ENCODE data around the gene SEPTIN12.

GRCh38 chr16:4767872-4768548 is 20.1 kb downstream of the SEPTIN12 start:
- TF ChIP-seq CTCF (IDR thresholded peaks at IDR 0.05; ENCODE audit: low read length), result no peak
- TF ChIP-seq EZH2 (optimal IDR thresholded peaks at IDR 0.05; ENCODE audit: low read depth, low read length), result no peak
- no peak for TF ChIP-seq EZH2phosphoT487 (IDR thresholded peaks at IDR 0.05; ENCODE audit: low read length)

Measured in MM.1S (cell line).